ENCODE data around the gene ZNF445. TPM values are rescaled to one million over a fixed set of nuclear protein-coding genes. Genes with fewer than 3 reads are reported as not detected.
"Not testable (repeated sequence)": the region's sequence is repeated elsewhere in the genome, so short reads cannot be mapped to it uniquely, and the experiment has no call there.

ZNF445 gene
- total RNA-seq, 1 donor: 12.1 TPM

GRCh38 chr3:44501971-44502370 lies 24.5 kb upstream of the ZNF445 start:
- H3K4me3 ChIP-seq (ENCODE audit: low read depth, low read length): no peak overlapping the region
- no peak for DNase-seq (ENCODE audit: low read depth)
- no peak for TF ChIP-seq CTCF (IDR thresholded peaks at IDR 0.05; ENCODE audit: insufficient read depth, low read length)

- not testable (repeated sequence) for DNase-seq (ENCODE audit: low read depth); H3K4me3 ChIP-seq (ENCODE audit: low read depth, low read length)
Observed at GRCh38 chr3:44499899-44500168, 22.4 kb upstream of the ZNF445 start.

- no peak overlapping the region for H3K4me3 ChIP-seq (ENCODE audit: low read depth, low read length)
- DNase-seq (ENCODE audit: low read depth): no peak
- no peak for TF ChIP-seq CTCF (IDR thresholded peaks at IDR 0.05; ENCODE audit: insufficient read depth, low read length)
Observed at GRCh38 chr3:44499149-44499898, 21.9 kb upstream of the ZNF445 start.

DNA sequence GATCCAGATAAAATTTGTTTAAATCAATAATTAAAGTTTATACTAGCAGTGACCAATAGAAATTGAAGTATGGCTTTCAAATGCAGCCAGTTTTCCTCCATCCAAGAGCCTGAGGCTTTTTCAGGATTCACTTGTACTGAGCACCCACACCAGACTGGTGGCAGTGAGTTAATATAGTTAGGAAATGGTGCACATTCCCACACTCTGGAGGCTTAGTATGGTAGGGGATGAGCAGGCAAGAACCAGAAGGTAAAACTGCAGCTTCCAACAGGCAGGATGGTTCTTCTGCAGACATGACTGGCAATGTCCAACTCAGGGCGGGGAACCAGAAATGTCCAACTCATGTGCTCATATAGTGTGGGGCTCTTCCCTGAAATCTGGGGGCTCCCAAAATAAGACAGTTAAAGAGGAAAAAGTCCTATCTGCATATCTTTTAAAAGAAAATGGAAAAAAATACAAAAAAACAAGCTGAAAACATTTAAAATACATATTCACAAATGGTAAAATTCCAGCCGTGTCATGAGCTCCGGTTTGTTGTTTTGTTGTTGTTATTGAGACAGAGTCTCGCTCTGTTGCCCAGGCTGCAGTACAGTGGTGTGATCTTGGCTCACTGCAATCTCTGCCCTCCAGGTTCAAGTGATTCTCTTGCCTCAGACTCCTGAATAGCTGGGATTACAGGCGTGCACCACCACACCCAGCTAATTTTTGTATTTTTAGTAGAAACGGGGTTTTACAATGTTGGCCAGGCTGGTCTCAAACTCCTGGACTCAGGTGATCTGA lies 18.4 kb upstream of the ZNF445 start:
- H3K4me3 ChIP-seq (ENCODE audit: low read depth, low read length): no peak overlapping the region
- DNase-seq (ENCODE audit: low read depth): no peak
- TF ChIP-seq CTCF (IDR thresholded peaks at IDR 0.05; ENCODE audit: insufficient read depth, low read length): no peak

GRCh38 chr3:44492496-44492895 lies 15.0 kb upstream of the ZNF445 start:
- no peak for DNase-seq (ENCODE audit: low read depth)
- H3K4me3 ChIP-seq (ENCODE audit: low read depth, low read length): no peak overlapping the region
- TF ChIP-seq CTCF (IDR thresholded peaks at IDR 0.05; ENCODE audit: insufficient read depth, low read length): no peak

GRCh38 chr3:44482721-44483120 lies 5.3 kb upstream of the ZNF445 start:
- H3K4me3 ChIP-seq (ENCODE audit: low read depth, low read length): no peak overlapping the region
- no peak for TF ChIP-seq CTCF (IDR thresholded peaks at IDR 0.05; ENCODE audit: insufficient read depth, low read length)
- DNase-seq (ENCODE audit: low read depth): peak; percentile 14

DNA sequence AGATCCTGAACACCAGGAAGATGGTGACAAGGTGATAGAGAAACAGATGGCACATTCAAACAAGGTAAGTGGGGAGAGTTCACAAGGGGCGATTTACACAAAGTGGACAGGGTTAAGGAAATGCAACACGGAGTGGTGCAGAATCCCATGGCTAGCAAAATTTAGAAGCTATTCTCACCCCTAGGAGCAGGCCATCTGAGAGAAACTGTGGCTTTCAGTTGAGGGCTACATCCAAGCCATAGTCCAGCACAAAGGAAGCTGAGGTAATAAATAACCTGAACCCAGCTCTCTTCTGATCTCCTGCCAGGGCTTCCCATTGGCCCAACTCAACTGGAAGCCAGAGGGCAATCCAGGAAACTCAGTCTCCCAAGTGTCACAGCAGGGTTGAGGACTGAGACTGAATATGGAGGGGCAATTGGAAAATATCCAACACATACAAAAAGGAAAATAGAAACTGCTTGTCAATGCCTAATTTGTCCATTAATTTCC lies 1.2 kb upstream of the ZNF445 start:
- no peak overlapping the region for H3K4me3 ChIP-seq (ENCODE audit: low read depth, low read length)
- no peak for TF ChIP-seq CTCF (IDR thresholded peaks at IDR 0.05; ENCODE audit: insufficient read depth, low read length)
- DNase-seq (ENCODE audit: low read depth): no peak
